Measurements from ENCODE around the gene PTPDC1. TPM values are rescaled to one million over a fixed set of nuclear protein-coding genes. Genes with fewer than 3 reads are reported as not detected.

PTPDC1 gene
- total RNA-seq, 1 donor from 2014 or later = 7.1 TPM

GRCh38 chr9:94156348-94157049 lies 72.2 kb downstream of the PTPDC1 start:
- Mint-ChIP-seq H3K4me3 (ENCODE audit: low read depth) (no peak overlapping the region), H3K4me1 (ENCODE audit: low read depth) (peaks cover 8% of the 10 kb centered on the region), H3K27me3 (ENCODE audit: low read depth) (peaks cover 2% of the 10 kb centered on the region), H3K9me3 (peaks cover 7% of the 10 kb centered on the region), H3K27ac (no peak overlapping the region), H3K36me3 (ENCODE audit: low read depth) (no peaks in the 10 kb centered on the region)
- intact Hi-C loops (cut with micrococcal nuclease) = no loop called here
- no peak for DNase-seq (ENCODE audit: low spot score)

DNA sequence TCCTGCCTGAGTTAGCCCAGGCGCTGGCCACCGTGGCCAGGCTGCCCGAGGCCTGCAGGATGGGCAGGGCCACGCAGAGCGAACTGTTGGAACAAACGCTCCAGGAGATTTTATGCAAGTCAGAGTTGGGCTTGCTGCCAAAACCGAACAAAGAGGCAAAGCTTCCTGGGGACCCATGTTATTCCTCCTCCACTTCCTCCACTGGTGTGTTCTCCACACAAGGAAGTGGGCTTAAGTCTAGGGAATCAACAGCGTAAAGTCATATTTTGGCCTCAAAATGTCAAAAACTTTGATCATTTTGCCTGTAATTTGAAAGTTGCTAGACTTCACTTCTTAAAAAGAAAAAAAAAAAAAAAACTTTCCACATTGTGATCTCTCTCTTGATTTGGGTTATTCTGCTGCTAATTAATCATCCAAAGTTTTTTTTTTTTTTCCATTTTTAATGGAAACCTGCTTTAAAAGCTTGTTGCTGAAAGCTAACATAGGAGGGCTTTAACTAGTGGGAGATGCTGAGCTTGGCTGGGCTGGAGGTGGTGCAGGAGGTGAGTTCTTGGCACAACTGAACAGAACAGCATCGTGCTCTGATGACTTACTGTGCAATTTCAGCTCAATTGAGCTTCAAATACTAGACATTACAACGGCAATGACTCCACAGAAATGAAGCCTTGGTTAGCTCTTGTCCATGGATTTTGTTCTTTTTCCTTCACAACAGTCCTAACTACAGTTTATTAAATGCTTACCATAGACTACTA lies 73.0 kb downstream of the PTPDC1 start:
- intact Hi-C loops (cut with micrococcal nuclease) = no loop called here
- no peaks in the 10 kb centered on the region for H3K36me3 Mint-ChIP-seq (ENCODE audit: low read depth)

More for the DNA sequence above, 73.0 kb downstream of the PTPDC1 start:
- Mint-ChIP-seq H3K27me3 (ENCODE audit: low read depth) (peaks cover 2% of the 10 kb centered on the region), H3K9me3 (peaks cover 7% of the 10 kb centered on the region), H3K4me1 (ENCODE audit: low read depth) (peaks cover 8% of the 10 kb centered on the region), H3K27ac (no peak overlapping the region), H3K4me3 (ENCODE audit: low read depth) (no peak overlapping the region)
- DNase-seq (ENCODE audit: low spot score) = no peak

Other genes starting within 250 kb of the PTPDC1 start
- gene BARX1, start 129.1 kb upstream of the PTPDC1 start, total RNA-seq = 0.52 and 0.83 TPM in 2 replicates
- gene ZNF169, start 174.8 kb downstream of the PTPDC1 start, total RNA-seq = 8.9 and 9.0 TPM in 2 replicates
- gene NUTM2F, start 244.2 kb downstream of the PTPDC1 start, total RNA-seq = not detected in 2 replicates

Measured in activated T-helper 2 cell treated with anti-CD3 and anti-CD28 coated beads, Interferon-gamma antibody, Interleukin-2, Interleukin-4, amounts not matched to agents 10 μg/mL and 5 μg/mL and 100 μg/mL, durations not matched to agents 14 hours and 24 hours and 36 hours (primary cell).